Loucy (cell line): ENCODE measurements around the gene PAX7.

Experiments
- H2AFZ ChIP-seq: fragments of 200-600 bp; sonication (generic); 2 replicates; pipeline ENCODE4 v1.6.0; 2016; ENCODE audit warnings: antibody characterized with exemption, mild to moderate bottlenecking, low read length, moderate library complexity
- H3F3A ChIP-seq: fragments of 200-600 bp; 2 replicates; pipeline ENCODE4 v1.6.0; 2016; ENCODE audit warnings: antibody characterized with exemption, low read depth, mild to moderate bottlenecking
- H3K27me3 ChIP-seq: fragments of 200-600 bp; sonication (generic); 2 replicates; pipeline ENCODE4 v1.6.1; 2014; ENCODE audit warnings: low read length, mild to moderate bottlenecking; ENCODE audit not compliant: insufficient read depth, poor library complexity, severe bottlenecking
- H3K36me3 ChIP-seq: fragments of 200-600 bp; sonication (generic); 2 replicates; pipeline ENCODE4 v1.6.1; 2016; ENCODE audit warnings: low read length; ENCODE audit not compliant: insufficient read depth
- H3K4me1 ChIP-seq: fragments of 200-600 bp; sonication (generic); 2 replicates; pipeline ENCODE4 v1.5.1; 2014; ENCODE audit warnings: low read length, mild to moderate bottlenecking; ENCODE audit not compliant: insufficient read depth, poor library complexity, severe bottlenecking
- H3K4me2 ChIP-seq: fragments of 200-600 bp; sonication (generic); 2 replicates; pipeline ENCODE4 v1.6.0; 2014; ENCODE audit warnings: antibody characterized with exemption, low read length, low read depth, mild to moderate bottlenecking; ENCODE audit not compliant: poor library complexity, severe bottlenecking
- H3K4me3 ChIP-seq: fragments of 200-600 bp; sonication (generic); 2 replicates; pipeline ENCODE4 v1.5.1; 2014; ENCODE audit warnings: low read length, mild to moderate bottlenecking, mixed read lengths; ENCODE audit not compliant: poor library complexity, severe bottlenecking
- H3K79me2 ChIP-seq: fragments of 200-600 bp; sonication (generic); 2 replicates; pipeline ENCODE4 v1.6.1; 2014; ENCODE audit warnings: low read length; ENCODE audit not compliant: insufficient read depth
- H3K9ac ChIP-seq: fragments of 200-600 bp; sonication (generic); 2 replicates; pipeline ENCODE4 v1.6.0; 2014; ENCODE audit warnings: mild to moderate bottlenecking, low read depth, low read length, moderate library complexity; ENCODE audit not compliant: poor library complexity, severe bottlenecking
- H3K9me2 ChIP-seq: fragments of 200-600 bp; sonication (generic); replicated peaks from 2 replicates; pipeline ENCODE4 v1.6.1; 2016; ENCODE audit warnings: low read depth, low read length, mixed read lengths
- H3K9me3 ChIP-seq: fragments of 200-600 bp; sonication (generic); 2 replicates; pipeline ENCODE4 v1.6.1; 2014; ENCODE audit warnings: mild to moderate bottlenecking, antibody characterized with exemption, low read length, low read depth; ENCODE audit not compliant: insufficient read depth
- H4K20me1 ChIP-seq: fragments of 200-600 bp; sonication (generic); 2 replicates; pipeline ENCODE4 v1.6.0; 2014; ENCODE audit warnings: antibody characterized with exemption, low read length, mild to moderate bottlenecking; ENCODE audit not compliant: insufficient read depth, poor library complexity, severe bottlenecking
- CTCF ChIP-seq: fragments of 200-600 bp; sonication (generic); conservative IDR thresholded peaks from 2 replicates; pipeline ENCODE4 v1.5.1; 2014; ENCODE audit warnings: mild to moderate bottlenecking, antibody characterized with exemption, low read length
- EZH2phosphoT487 ChIP-seq: fragments of 200-600 bp; IDR thresholded peaks from 2 replicates; pipeline ENCODE4 v1.6.1; 2018; ENCODE audit warnings: antibody characterized with exemption, mild to moderate bottlenecking, moderate library complexity, borderline replicate concordance

Gene PAX7

GRCh38 chr1:18724801-18725200 lies 94.2 kb downstream of the PAX7 start:
- Histone ChIP-seq H3K9ac (no peak overlapping the region), H3K9me2 (no peaks in the 10 kb centered on the region), H3K27me3 (no peaks in the 10 kb centered on the region), H2AFZ (no peak overlapping the region), H4K20me1 (no peaks in the 10 kb centered on the region), H3K9me3 (no peaks in the 10 kb centered on the region), H3F3A (no peaks in the 10 kb centered on the region), H3K4me3 (no peak overlapping the region), H3K4me2 (no peak overlapping the region), H3K36me3 (no peaks in the 10 kb centered on the region), H3K4me1 (no peaks in the 10 kb centered on the region), H3K79me2 (no peaks in the 10 kb centered on the region)
- TF ChIP-seq EZH2phosphoT487 (no peak), CTCF (no peak)

- Histone ChIP-seq H3K4me2 (no peak overlapping the region), H3K9me3 (no peaks in the 10 kb centered on the region), H2AFZ (no peak overlapping the region), H3K79me2 (no peaks in the 10 kb centered on the region), H3K27me3 (no peaks in the 10 kb centered on the region), H4K20me1 (no peaks in the 10 kb centered on the region), H3K36me3 (no peaks in the 10 kb centered on the region), H3F3A (no peaks in the 10 kb centered on the region), H3K9me2 (no peaks in the 10 kb centered on the region), H3K9ac (no peak overlapping the region), H3K4me3 (no peak overlapping the region), H3K4me1 (no peaks in the 10 kb centered on the region)
- TF ChIP-seq EZH2phosphoT487 (no peak), CTCF (no peak)
These were observed 94.7 kb downstream of the PAX7 start for GRCh38 chr1:18725231-18725895.

- H3K36me3 ChIP-seq: no peaks in the 10 kb centered on the region
- H3K4me3 ChIP-seq: no peak overlapping the region
- H3K27me3 ChIP-seq: no peaks in the 10 kb centered on the region
- TF ChIP-seq CTCF: no peak
- no peak for TF ChIP-seq EZH2phosphoT487
- H3K4me2 ChIP-seq: no peak overlapping the region
- no peaks in the 10 kb centered on the region for H3F3A ChIP-seq
- H4K20me1 ChIP-seq: no peaks in the 10 kb centered on the region
- H2AFZ ChIP-seq: no peak overlapping the region
- no peaks in the 10 kb centered on the region for H3K9me2 ChIP-seq
- no peak overlapping the region for H3K9ac ChIP-seq
- no peaks in the 10 kb centered on the region for H3K79me2 ChIP-seq
- H3K9me3 ChIP-seq: no peaks in the 10 kb centered on the region
- no peaks in the 10 kb centered on the region for H3K4me1 ChIP-seq
These were observed 95.7 kb downstream of the PAX7 start for GRCh38 chr1:18726368-18726767.
